HFF-Myc (cell line): ENCODE measurements around the gene OR1K1.

Source experiments
- DNase-seq: peaks from one replicate; pipeline ENCODE4 v3.0.0-alpha.2; 2011; ENCODE audit warnings: low read depth; ENCODE audit errors: extremely low read depth
- H3K4me3 ChIP-seq: replicated peaks from 2 replicates; pipeline ENCODE4 v1.5.1; 2011; ENCODE audit warnings: low read depth, mild to moderate bottlenecking, control low read depth, low read length
- TF ChIP-seq, protein P1 (sequence below): IDR thresholded peaks from 2 replicates; pipeline ENCODE4 v1.5.1; 2012; ENCODE audit warnings: mild to moderate bottlenecking, low read depth, low read length, control low read depth; ENCODE audit errors: missing control alignments

Gene OR1K1

DNA sequence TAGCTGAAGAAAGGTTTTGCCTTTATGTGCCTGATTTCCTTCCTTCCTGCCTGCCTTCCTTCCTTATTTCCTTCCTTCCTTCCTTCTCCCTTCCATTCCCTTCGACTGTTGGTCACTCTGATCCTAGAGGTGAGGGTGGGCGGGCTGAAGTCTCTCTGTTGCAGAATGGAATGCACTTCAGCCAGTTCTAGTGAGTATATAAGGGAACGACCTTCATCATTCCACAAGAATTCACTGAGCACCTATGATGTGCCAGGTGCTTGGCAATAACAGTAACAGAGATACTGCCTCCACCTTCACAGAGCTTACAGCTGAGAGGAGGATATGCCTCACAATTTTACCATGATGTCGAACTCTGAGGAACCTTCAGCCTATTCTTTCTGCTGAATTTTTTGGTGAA, 19.9 kb upstream of the OR1K1 start:
- no peak overlapping the region for H3K4me3 ChIP-seq
- TF ChIP-seq, protein P1, sequence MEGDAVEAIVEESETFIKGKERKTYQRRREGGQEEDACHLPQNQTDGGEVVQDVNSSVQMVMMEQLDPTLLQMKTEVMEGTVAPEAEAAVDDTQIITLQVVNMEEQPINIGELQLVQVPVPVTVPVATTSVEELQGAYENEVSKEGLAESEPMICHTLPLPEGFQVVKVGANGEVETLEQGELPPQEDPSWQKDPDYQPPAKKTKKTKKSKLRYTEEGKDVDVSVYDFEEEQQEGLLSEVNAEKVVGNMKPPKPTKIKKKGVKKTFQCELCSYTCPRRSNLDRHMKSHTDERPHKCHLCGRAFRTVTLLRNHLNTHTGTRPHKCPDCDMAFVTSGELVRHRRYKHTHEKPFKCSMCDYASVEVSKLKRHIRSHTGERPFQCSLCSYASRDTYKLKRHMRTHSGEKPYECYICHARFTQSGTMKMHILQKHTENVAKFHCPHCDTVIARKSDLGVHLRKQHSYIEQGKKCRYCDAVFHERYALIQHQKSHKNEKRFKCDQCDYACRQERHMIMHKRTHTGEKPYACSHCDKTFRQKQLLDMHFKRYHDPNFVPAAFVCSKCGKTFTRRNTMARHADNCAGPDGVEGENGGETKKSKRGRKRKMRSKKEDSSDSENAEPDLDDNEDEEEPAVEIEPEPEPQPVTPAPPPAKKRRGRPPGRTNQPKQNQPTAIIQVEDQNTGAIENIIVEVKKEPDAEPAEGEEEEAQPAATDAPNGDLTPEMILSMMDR = no peak
- DNase-seq = no peak

DNA sequence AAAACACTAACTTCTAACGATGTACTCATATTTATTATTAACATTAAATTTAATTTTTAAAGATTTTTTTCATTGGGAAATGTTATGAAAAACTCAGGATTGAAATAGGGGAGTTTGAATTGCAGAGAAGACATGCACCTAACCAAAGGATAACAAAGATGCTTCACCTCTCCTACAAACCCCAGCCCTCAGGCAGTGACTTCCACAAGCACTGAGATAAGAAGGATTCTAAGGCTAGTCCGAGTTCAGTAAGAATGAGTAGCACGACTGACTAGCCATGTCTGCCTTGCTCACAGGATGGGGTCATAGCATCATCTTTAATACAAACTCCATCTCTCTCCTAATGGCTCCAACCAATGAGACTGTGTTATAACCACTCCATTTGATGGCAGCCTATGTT, 18.3 kb upstream of the OR1K1 start:
- DNase-seq = no peak
- no peak overlapping the region for H3K4me3 ChIP-seq
- TF ChIP-seq, protein P1 = no peak

DNA sequence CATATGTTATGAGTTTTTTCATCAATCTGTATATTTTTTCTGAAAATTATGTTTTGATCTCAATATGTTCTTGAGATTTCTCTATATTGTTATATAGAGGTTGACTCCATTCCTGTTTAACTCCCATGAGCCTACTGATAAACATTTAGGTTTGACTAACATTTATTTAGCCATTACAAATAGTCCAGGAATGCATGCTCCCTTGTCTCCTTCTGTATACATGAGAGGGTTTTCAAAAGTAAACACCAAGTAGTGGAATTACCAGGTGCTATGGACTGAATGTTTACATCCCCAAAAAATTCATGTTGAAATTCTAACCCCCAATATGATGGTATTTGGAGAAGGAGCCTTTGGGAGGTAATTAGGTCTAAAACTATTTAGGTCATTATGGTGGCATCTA, 14.7 kb upstream of the OR1K1 start:
- DNase-seq = no peak
- TF ChIP-seq, protein P1 = no peak
- H3K4me3 ChIP-seq = no peak overlapping the region

DNA sequence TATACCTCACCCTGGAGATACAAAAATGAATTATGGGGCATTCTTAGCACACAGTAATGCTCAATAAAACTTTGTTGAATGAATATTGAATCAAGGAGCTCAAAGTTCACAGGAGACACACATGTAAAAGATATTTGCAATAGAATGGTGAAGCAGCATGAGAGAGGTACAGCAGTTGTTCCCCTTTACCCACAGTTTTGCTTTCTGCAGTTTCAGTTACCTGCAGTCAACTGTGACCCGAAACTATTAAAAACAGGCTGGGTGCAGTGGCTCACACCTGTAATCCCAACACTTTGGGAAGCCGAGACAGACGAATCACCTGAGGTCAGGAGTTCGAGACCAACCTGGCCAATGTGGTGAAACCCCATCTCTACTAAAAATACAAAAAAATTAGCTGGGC, 13.6 kb upstream of the OR1K1 start:
- H3K4me3 ChIP-seq = no peak overlapping the region
- DNase-seq = no peak
- TF ChIP-seq, protein P1 = no peak

DNA sequence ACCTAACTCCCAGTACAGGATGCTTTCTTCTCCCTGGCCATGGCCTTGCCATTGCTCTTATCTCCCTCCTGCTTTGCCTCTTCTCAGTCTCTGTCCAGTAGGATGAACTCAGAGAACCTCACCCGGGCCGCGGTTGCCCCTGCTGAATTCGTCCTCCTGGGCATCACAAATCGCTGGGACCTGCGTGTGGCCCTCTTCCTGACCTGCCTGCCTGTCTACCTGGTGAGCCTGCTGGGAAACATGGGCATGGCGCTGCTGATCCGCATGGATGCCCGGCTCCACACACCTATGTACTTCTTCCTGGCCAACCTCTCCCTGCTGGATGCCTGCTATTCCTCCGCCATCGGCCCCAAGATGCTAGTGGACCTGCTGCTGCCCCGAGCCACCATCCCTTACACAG, 11.1 kb upstream of the OR1K1 start, which contains the start of gene OR5C1:
Gene OR5C1 (plus strand): TSS at position 103 of the 400 bp plus-strand sequence. CDS start 0 bp downstream, at position 103.
- H3K4me3 ChIP-seq = no peak within 1 kb of the TSS
- DNase-seq = no peak
- TF ChIP-seq, protein P1 = no peak

DNA sequence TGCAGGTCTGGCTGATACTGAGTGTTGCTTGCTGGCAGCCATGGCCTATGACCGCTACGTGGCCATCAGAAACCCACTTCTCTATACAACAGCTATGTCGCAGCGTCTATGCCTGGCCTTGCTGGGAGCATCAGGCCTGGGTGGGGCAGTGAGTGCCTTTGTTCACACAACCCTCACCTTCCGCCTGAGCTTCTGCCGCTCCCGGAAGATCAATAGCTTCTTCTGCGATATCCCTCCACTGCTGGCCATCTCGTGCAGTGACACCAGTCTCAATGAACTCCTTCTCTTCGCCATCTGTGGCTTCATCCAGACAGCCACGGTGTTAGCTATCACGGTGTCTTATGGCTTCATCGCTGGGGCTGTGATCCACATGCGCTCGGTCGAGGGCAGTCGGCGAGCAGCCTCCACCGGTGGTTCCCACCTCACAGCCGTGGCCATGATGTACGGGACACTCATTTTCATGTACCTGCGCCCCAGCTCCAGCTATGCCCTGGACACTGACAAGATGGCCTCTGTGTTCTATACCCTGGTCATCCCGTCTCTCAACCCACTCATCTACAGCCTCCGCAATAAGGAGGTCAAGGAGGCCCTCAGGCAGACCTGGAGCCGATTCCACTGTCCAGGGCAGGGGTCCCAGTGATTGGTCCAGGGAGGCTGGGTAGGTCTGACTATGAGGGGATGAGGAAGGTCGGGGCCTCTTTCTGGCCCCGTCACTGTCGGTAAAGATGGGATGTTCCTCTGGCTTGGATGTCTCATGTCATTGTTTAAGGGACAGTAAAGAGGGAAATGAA, 10.5 kb upstream of the OR1K1 start:
- no peak overlapping the region for H3K4me3 ChIP-seq
- TF ChIP-seq, protein P1 = no peak
- DNase-seq = no peak
